Adrenal gland (tissue), 5 donors: Measurements from ENCODE around the gene DMBX1.

ENCODE experiments used
- POLR2A ChIP-seq, 2 donors: fragments of 450-650 bp; IDR thresholded peaks; one replicate each; pipeline ENCODE4 v1.6.1; 2017; ENCODE audit warnings: antibody characterized with exemption in 2 of 2, mild to moderate bottlenecking in 2 of 2, moderate library complexity in 1 of 2
- TF ChIP-seq, protein P1 (sequence below), 6 experiments: fragments of 450-650 bp in 4 of 6; fragments of 200-600 bp in 2 of 6; sonication (generic) in 1 of 6; IDR thresholded peaks; 1 replicate in 5 of 6; 2 replicates in 1 of 6; pipeline versions ENCODE4 v1.5.1 to v1.8.0; 2016 to 2021; ENCODE audit warnings: antibody characterized with exemption in 6 of 6, mild to moderate bottlenecking in 2 of 6, moderate library complexity in 1 of 6
- donor health status: DM: no; HTN: no; CAD: no.

DNA sequence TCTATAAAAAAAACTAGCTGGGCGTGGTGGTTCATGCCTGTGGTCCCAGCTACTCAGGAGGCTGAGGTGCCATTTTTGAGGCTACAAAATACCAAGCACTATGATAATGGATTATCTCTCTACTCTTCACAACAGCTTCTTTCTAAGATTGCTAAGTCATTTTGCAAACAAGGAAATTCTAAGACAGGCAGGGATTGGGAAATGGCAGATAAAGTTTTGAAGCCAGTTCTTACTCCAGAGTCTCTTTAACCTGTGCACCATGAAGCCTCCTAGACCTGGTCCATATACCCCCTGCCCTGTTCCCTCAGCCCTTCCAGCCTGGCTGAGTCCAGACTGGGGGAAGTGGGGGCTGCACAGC is 39.5 kb upstream of the DMBX1 start:
- no peak for TF ChIP-seq POLR2A (IDR thresholded peaks at IDR 0.05)
- TF ChIP-seq, protein P1, sequence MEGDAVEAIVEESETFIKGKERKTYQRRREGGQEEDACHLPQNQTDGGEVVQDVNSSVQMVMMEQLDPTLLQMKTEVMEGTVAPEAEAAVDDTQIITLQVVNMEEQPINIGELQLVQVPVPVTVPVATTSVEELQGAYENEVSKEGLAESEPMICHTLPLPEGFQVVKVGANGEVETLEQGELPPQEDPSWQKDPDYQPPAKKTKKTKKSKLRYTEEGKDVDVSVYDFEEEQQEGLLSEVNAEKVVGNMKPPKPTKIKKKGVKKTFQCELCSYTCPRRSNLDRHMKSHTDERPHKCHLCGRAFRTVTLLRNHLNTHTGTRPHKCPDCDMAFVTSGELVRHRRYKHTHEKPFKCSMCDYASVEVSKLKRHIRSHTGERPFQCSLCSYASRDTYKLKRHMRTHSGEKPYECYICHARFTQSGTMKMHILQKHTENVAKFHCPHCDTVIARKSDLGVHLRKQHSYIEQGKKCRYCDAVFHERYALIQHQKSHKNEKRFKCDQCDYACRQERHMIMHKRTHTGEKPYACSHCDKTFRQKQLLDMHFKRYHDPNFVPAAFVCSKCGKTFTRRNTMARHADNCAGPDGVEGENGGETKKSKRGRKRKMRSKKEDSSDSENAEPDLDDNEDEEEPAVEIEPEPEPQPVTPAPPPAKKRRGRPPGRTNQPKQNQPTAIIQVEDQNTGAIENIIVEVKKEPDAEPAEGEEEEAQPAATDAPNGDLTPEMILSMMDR (IDR thresholded peaks at IDR 0.05), result no peak
